ENCODE results near the gene SLC4A11.
"Not testable (repeated sequence)": the region's sequence is repeated elsewhere in the genome, so short reads cannot be mapped to it uniquely, and the experiment has no call there.

Gene SLC4A11

GRCh38 chr20:3223994-3224680 lies 14.9 kb downstream of the SLC4A11 start:
- H3K9me3 ChIP-seq (replicated peaks; ENCODE audit: low read length): no peaks in the 10 kb centered on the region
- H3K36me3 ChIP-seq (ENCODE audit: insufficient read depth, low read length): peaks cover 36% of the 10 kb centered on the region
- H3K27me3 ChIP-seq (ENCODE audit: control insufficient read depth, insufficient read depth, low read length): no peaks in the 10 kb centered on the region
- H3K4me3 ChIP-seq (ENCODE audit: low read length): no peak overlapping the region
- H3K9ac ChIP-seq (ENCODE audit: low read depth, low read length): no peak overlapping the region
- no peak overlapping the region for H3K4me2 ChIP-seq (ENCODE audit: low read length)
- H3K4me1 ChIP-seq (ENCODE audit: control insufficient read depth, insufficient read depth, low read length): peaks cover 10% of the 10 kb centered on the region

- H3K4me1 ChIP-seq (ENCODE audit: control insufficient read depth, insufficient read depth, low read length): peaks cover 10% of the 10 kb centered on the region
- no peak overlapping the region for H3K4me3 ChIP-seq (ENCODE audit: low read length)
- H3K9me3 ChIP-seq (replicated peaks; ENCODE audit: low read length): no peaks in the 10 kb centered on the region
- H3K4me2 ChIP-seq (ENCODE audit: low read length): no peak overlapping the region
- peaks cover 38% of the 10 kb centered on the region for H3K36me3 ChIP-seq (ENCODE audit: insufficient read depth, low read length)
- no peak overlapping the region for H3K9ac ChIP-seq (ENCODE audit: low read depth, low read length)
- H3K27me3 ChIP-seq (ENCODE audit: control insufficient read depth, insufficient read depth, low read length): no peaks in the 10 kb centered on the region
Observed at GRCh38 chr20:3223651-3223993, 15.4 kb downstream of the SLC4A11 start.

- peaks cover 10% of the 10 kb centered on the region for H3K4me1 ChIP-seq (ENCODE audit: control insufficient read depth, insufficient read depth, low read length)
- H3K9me3 ChIP-seq (replicated peaks; ENCODE audit: low read length): no peaks in the 10 kb centered on the region
- H3K27me3 ChIP-seq (ENCODE audit: control insufficient read depth, insufficient read depth, low read length): no peaks in the 10 kb centered on the region
- peaks cover 39% of the 10 kb centered on the region for H3K36me3 ChIP-seq (ENCODE audit: insufficient read depth, low read length)
- no peak overlapping the region for H3K4me2 ChIP-seq (ENCODE audit: low read length)
- no peak overlapping the region for H3K4me3 ChIP-seq (ENCODE audit: low read length)
- H3K9ac ChIP-seq (ENCODE audit: low read depth, low read length): no peak overlapping the region
Observed at GRCh38 chr20:3222635-3223600, 16.1 kb downstream of the SLC4A11 start.

GRCh38 chr20:3221398-3222226 lies 17.4 kb downstream of the SLC4A11 start:
- peaks cover 10% of the 10 kb centered on the region for H3K4me1 ChIP-seq (ENCODE audit: control insufficient read depth, insufficient read depth, low read length)
- H3K27me3 ChIP-seq (ENCODE audit: control insufficient read depth, insufficient read depth, low read length): no peaks in the 10 kb centered on the region
- peaks cover 37% of the 10 kb centered on the region for H3K36me3 ChIP-seq (ENCODE audit: insufficient read depth, low read length)
- H3K4me2 ChIP-seq (ENCODE audit: low read length): no peak overlapping the region
- no peak overlapping the region for H3K4me3 ChIP-seq (ENCODE audit: low read length)
- H3K9ac ChIP-seq (ENCODE audit: low read depth, low read length): no peak overlapping the region
- H3K9me3 ChIP-seq (replicated peaks; ENCODE audit: low read length): no peaks in the 10 kb centered on the region

GRCh38 chr20:3218307-3218988 lies 20.5 kb downstream of the SLC4A11 start:
- no peaks in the 10 kb centered on the region for H3K27me3 ChIP-seq (ENCODE audit: control insufficient read depth, insufficient read depth, low read length)
- no peak overlapping the region for H3K4me2 ChIP-seq (ENCODE audit: low read length)
- no peaks in the 10 kb centered on the region for H3K9me3 ChIP-seq (replicated peaks; ENCODE audit: low read length)
- H3K4me1 ChIP-seq (ENCODE audit: control insufficient read depth, insufficient read depth, low read length): peaks cover 6% of the 10 kb centered on the region
- no peak overlapping the region for H3K9ac ChIP-seq (ENCODE audit: low read depth, low read length)
- no peak overlapping the region for H3K4me3 ChIP-seq (ENCODE audit: low read length)
- peaks cover 53% of the 10 kb centered on the region for H3K36me3 ChIP-seq (ENCODE audit: insufficient read depth, low read length)

GRCh38 chr20:3215359-3215917 lies 23.6 kb downstream of the SLC4A11 start:
- H3K9ac ChIP-seq (ENCODE audit: low read depth, low read length); H3K9me3 ChIP-seq (replicated peaks; ENCODE audit: low read length); H3K27me3 ChIP-seq (ENCODE audit: control insufficient read depth, insufficient read depth, low read length); H3K4me1 ChIP-seq (ENCODE audit: control insufficient read depth, insufficient read depth, low read length); H3K4me3 ChIP-seq (ENCODE audit: low read length); H3K4me2 ChIP-seq (ENCODE audit: low read length): not testable (repeated sequence)
- H3K36me3 ChIP-seq (ENCODE audit: insufficient read depth, low read length): peaks cover 35% of the 10 kb centered on the region

- H3K9me3 ChIP-seq (replicated peaks; ENCODE audit: low read length): no peaks in the 10 kb centered on the region
- peaks cover 26% of the 10 kb centered on the region for H3K36me3 ChIP-seq (ENCODE audit: insufficient read depth, low read length)
- H3K9ac ChIP-seq (ENCODE audit: low read depth, low read length): no peak overlapping the region
- H3K4me3 ChIP-seq (ENCODE audit: low read length): no peak overlapping the region
- H3K27me3 ChIP-seq (ENCODE audit: control insufficient read depth, insufficient read depth, low read length): no peaks in the 10 kb centered on the region
- peaks cover 12% of the 10 kb centered on the region for H3K4me1 ChIP-seq (ENCODE audit: control insufficient read depth, insufficient read depth, low read length)
- H3K4me2 ChIP-seq (ENCODE audit: low read length): no peak overlapping the region
Observed at GRCh38 chr20:3213226-3213625, 25.8 kb downstream of the SLC4A11 start.

GRCh38 chr20:3210346-3210745 lies 28.6 kb downstream of the SLC4A11 start:
- Histone ChIP-seq H3K4me3 (ENCODE audit: low read length) (peak overlapping the region; percentile 92), H3K9me3 (replicated peaks; ENCODE audit: low read length) (no peaks in the 10 kb centered on the region), H3K9ac (ENCODE audit: low read depth, low read length) (peak overlapping the region; percentile 92), H3K36me3 (ENCODE audit: insufficient read depth, low read length) (peaks cover 19% of the 10 kb centered on the region), H3K27me3 (ENCODE audit: control insufficient read depth, insufficient read depth, low read length) (no peaks in the 10 kb centered on the region), H3K4me2 (ENCODE audit: low read length) (peak overlapping the region; percentile 97), H3K4me1 (ENCODE audit: control insufficient read depth, insufficient read depth, low read length) (peaks cover 16% of the 10 kb centered on the region)

- no peaks in the 10 kb centered on the region for H3K9me3 ChIP-seq (replicated peaks; ENCODE audit: low read length)
- H3K4me1 ChIP-seq (ENCODE audit: control insufficient read depth, insufficient read depth, low read length): peaks cover 16% of the 10 kb centered on the region
- no peaks in the 10 kb centered on the region for H3K27me3 ChIP-seq (ENCODE audit: control insufficient read depth, insufficient read depth, low read length)
- peak overlapping the region; percentile 92 for H3K9ac ChIP-seq (ENCODE audit: low read depth, low read length)
- H3K4me3 ChIP-seq (ENCODE audit: low read length): peak overlapping the region; percentile 92
- H3K36me3 ChIP-seq (ENCODE audit: insufficient read depth, low read length): peaks cover 15% of the 10 kb centered on the region
- H3K4me2 ChIP-seq (ENCODE audit: low read length): peak overlapping the region; percentile 97
Observed at GRCh38 chr20:3209946-3210317, 29.1 kb downstream of the SLC4A11 start.

GRCh38 chr20:3209257-3209945 lies 29.6 kb downstream of the SLC4A11 start, which contains the start of gene ITPA:
TSS of gene ITPA (plus strand) at chr20:3209498. CDS start at chr20:3209552, 54 bp downstream.
- H3K4me1 ChIP-seq (ENCODE audit: control insufficient read depth, insufficient read depth, low read length): peaks cover 16% of the 10 kb centered on the region
- peaks cover 13% of the 10 kb centered on the region for H3K36me3 ChIP-seq (ENCODE audit: insufficient read depth, low read length)
- H3K9me3 ChIP-seq (replicated peaks; ENCODE audit: low read length): no peaks in the 10 kb centered on the region
- peak within 1 kb of the TSS; percentile 97 for H3K4me2 ChIP-seq (ENCODE audit: low read length)
- no peaks in the 10 kb centered on the region for H3K27me3 ChIP-seq (ENCODE audit: control insufficient read depth, insufficient read depth, low read length)
- H3K4me3 ChIP-seq (ENCODE audit: low read length): peak within 1 kb of the TSS; percentile 92
- peak within 1 kb of the TSS; percentile 92 for H3K9ac ChIP-seq (ENCODE audit: low read depth, low read length)
